Kidney tubule cell (primary cell): ENCODE results near the gene SMIM43.
"Not testable (repeated sequence)": the region's sequence is repeated elsewhere in the genome, so short reads cannot be mapped to it uniquely, and the experiment has no call there.

Source experiments
- DNase-seq: peaks from one replicate; pipeline ENCODE4 v3.0.0-alpha.2; 2018; ENCODE audit warnings: low spot score

SMIM43 gene

DNA sequence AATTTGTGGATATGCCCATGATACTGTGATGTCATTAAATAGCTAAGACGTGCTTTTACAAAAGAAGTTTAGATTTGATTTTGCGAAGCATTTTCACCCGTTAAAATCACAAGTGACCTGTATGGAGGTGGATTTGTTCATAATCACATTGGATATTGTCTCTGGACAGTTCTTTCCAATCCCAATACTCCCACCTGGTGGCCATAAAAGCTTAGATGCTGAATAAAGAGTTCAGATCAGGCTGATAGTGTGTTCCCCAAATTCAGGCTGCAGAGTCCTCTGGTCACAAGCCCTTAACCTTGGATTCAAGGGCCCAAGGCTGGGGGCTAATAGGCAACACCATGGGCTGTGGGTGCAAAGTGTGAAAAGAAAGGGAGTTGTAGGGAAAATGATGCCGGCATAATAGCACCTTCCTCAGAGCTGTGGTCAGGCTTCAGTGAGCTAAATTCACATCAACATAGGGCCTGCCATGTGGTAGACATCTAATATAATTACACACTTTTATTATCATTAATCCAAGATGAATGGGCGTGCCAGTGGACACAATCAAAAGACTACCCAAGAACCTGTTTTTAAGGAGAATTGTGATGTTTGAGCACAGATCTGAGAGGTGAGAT lies 28.1 kb downstream of the SMIM43 start:
- peak; percentile 62 for DNase-seq

DNA sequence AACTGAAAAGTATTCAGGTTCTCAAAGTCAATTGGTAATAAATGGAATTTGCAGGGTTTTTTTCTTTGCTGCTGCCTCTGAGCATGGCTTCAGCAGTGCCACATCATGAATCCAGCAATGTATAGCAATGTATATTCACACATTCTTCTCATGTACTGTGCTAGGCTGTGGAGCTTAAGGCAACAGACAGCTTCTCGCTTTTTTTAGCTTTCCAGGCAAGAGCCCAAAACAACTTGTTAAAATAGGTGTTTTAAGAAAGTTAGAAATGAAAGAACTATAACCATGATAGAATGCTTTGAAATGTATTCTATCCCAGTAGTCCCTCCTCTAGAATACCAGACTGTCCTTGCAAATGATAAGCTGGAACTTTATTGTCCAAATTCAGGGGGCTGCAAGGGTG lies 30.4 kb downstream of the SMIM43 start:
- no peak for DNase-seq

- peak; percentile 23 for DNase-seq
Observed at GRCh38 chr4:121733942-121734341, 31.0 kb downstream of the SMIM43 start.

- not testable (repeated sequence) for DNase-seq
Observed at GRCh38 chr4:121729753-121730152, 35.2 kb downstream of the SMIM43 start.

DNA sequence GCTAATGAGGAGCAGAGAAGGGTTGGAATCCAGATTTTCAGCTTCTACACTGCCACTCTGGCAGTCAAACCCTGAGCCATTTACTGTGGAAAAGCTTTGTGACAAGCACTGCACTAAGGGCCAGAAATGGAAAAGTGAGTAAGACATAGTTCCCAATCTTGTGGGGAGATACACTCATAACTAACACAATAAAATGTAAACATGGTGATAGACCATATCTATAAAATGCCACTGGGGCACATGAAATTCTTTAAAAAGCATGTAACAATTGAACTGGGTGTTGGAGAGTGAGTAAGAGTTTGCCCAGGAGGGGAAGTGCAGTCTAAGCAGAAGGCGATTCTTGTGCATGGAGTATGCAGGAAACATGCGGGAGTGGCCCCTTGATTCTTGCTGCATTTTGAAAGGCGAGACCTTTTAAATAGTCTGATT lies 36.2 kb downstream of the SMIM43 start:
- DNase-seq = peak; percentile 51

DNA sequence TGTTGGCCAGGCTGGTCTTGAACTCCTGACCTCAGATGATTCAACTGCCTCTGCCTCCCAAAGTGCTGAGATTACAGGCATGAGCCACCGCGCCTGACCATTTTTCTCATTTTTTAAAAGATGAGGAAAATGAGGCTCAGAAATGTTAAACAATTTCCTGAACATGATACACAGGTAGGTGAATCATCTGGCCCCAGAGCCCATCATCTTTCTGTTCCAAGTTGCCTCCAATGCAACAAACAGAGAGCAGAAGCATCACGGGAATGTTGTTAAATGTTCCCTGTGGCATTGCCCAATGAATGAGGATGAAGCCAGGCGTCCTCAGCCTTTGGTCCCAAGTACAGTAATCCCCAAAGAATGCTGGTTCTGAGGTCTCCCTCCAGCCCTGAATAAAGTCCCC lies 36.9 kb downstream of the SMIM43 start:
- peak; percentile 85 for DNase-seq

DNA sequence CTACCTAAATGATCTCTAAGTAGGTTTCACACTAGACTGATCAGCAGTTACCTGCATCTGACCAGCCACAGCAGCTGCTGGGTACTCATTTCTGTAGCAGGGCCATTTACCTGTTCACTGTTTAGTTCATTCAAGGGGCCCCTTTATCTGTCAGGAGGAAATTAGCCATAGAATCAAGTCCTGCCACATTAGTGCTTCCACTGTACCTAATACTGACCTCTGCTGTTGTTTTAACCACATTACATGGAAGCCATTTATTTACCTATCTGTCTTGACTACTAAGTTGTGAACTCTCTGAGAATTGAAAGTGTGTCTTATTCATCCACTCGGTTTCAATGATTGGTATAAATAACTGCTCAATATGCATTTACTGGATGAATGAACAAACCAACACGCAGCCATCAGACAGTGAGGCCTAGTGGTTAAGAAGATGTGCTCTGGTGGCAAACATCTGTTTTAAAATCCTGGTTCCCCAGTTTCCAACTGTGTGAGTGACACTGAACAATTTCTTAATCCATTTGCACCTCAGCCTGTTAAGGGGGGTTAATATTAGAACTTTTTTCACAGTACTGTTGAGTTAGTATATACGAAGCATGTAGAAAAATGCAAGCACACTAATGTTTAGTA lies 38.2 kb downstream of the SMIM43 start:
- DNase-seq = peak; percentile 77

DNA sequence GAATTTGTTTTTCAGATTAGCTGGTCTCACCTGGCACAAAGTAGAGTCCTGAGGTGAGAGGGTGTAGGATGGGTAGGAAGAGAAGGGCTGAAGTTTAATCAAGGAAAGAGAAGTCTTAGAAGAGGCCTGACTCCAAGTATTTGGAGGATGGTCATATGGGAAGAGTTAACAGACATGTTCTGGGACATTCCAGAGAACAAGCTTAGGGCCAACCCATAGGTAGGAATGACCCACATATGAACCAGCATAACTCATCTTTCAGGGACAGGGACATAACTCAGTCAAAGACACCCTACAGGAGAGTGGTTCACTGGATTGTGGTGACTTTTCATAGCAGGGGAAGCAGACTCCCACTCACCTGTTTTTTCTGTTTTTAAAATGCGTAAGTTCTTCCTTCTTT lies 40.3 kb downstream of the SMIM43 start:
- DNase-seq = no peak

DNA sequence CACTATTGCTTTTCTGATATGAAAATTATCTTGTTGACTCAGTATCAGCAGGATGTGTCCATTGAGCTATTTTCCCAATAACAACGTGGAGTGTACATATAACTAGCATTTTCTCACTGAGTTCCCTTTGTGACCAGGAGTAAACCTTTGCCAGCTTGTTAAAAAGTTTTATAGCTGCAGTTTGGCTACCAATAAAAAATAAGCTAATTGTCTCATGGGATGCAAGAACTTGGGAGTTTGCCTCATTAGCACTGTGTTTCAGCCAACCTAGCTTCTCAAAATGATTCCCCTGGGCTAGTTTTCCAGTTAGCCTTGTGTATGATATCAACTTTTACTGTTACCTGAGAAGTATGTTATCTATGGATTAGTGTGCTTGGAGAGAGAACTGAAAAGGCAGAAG lies 43.3 kb downstream of the SMIM43 start:
- no peak for DNase-seq

- DNase-seq = peak; percentile 57
Observed at GRCh38 chr4:121720109-121720508, 44.9 kb downstream of the SMIM43 start.

DNA sequence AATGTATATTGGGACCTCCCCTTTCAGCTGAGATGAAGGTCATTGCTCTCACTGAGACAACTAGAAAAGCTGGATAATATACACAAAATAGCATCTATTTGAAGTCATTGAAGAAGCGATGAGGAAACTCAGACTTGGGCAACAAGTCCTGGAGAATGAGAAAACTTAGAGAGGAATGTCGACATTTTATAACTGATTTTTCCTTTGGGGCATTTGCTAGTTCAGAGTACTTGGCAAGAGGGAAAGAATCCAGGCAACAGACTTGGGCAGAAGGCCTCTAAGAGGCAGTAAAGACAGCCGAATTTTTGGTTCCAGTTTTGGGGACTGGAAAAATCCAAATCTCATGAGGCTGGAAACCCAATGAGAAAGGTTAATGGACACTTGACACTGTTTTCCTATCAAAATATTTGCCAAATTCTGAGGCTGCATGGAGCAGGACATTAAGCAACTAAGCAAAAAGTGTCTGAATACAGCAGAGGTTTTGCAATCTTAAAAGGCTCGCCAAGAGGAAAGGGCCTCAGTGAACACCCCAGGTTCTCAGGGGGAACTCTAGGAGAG lies 47.2 kb downstream of the SMIM43 start:
- no peak for DNase-seq

GRCh38 chr4:121714548-121714947 lies 50.4 kb downstream of the SMIM43 start:
- DNase-seq = no peak

GRCh38 chr4:121712783-121713182 lies 52.2 kb downstream of the SMIM43 start:
- no peak for DNase-seq

GRCh38 chr4:121712001-121712651 lies 52.8 kb downstream of the SMIM43 start:
- peak; percentile 45 for DNase-seq

- peak; percentile 95 for DNase-seq
Observed at GRCh38 chr4:121711263-121712000, 53.5 kb downstream of the SMIM43 start.

DNA sequence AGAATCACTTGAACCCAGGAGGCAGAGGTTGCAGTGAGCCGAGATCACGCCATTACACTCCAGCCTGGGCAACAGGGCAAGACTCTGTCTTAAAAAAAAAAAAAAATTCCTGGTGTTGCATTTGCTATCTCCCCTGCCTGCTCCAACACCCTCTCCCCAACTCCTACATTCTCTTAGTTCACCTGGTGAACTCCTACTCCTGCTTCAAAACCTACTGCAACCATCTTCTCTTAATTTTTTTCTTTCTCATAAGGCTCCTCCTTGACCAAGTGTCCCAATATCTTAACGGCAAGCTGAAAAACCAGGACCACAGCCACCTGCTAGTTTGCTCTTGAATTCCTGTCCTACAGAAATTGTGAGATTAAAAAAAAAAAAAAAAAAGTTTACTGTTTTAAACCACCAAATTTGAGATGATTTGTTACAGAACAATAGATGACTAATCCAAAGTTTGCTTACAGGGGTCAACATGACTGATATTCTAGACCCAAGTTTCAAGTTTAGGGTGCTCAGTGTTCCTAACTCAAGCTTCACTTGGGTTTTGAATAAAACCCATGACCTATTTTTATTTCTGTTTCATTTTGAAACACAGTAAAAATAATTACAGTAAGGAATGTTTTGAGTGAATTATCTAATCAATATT lies 55.1 kb downstream of the SMIM43 start:
- no peak for DNase-seq
